HEK293 (cell line): ENCODE data around the gene GAD1.

Experiments used
- CTCF ChIA-PET: fragments of 350-600 bp; formaldehyde crosslinking; extraction: SDS; loops from one replicate; lab custom pipeline; 2021; ENCODE audit warnings: antibody characterized with exemption; lab: Yijun Ruan, JAX
- POLR2A ChIA-PET: fragments of 300-600 bp; formaldehyde crosslinking; extraction: SDS; loops from one replicate; lab custom pipeline; 2020; ENCODE audit warnings: antibody characterized with exemption, inconsistent platforms; lab: Yijun Ruan, JAX
- H3K27ac ChIP-seq: fragments of 200-500 bp; sonication (Bioruptor generic); 2 replicates; pipeline ENCODE4 v1.5.1; 2014; ENCODE audit warnings: low read depth, low read length, control low read depth, inconsistent platforms; ENCODE audit errors: extremely low read depth
- H3K36me3 ChIP-seq, 2 experiments: fragments of 200-500 bp in 1 of 2; sonication (Bioruptor generic) in 1 of 2; 1 replicate in 1 of 2; 2 replicates in 1 of 2; pipeline ENCODE4 v1.5.1; 2014 to 2017; ENCODE audit warnings: inconsistent platforms in 2 of 2, low read length in 2 of 2; ENCODE audit not compliant: control insufficient read depth in 2 of 2, insufficient read depth in 1 of 2
- H3K4me1 ChIP-seq: fragments of 200-500 bp; sonication (Bioruptor generic); 2 replicates; pipeline ENCODE4 v1.5.1; 2014; ENCODE audit warnings: mild to moderate bottlenecking, low read length, inconsistent platforms; ENCODE audit not compliant: control insufficient read depth, insufficient read depth
- H3K4me3 ChIP-seq: 2 replicates; pipeline ENCODE4 v1.5.1; 2011; ENCODE audit warnings: low read depth, mild to moderate bottlenecking, control low read depth, low read length, moderate library complexity
- H3K9me3 ChIP-seq: fragments of 200-500 bp; sonication (Bioruptor generic); 2 replicates; pipeline ENCODE4 v1.5.1; 2014; ENCODE audit warnings: low read depth, low read length, inconsistent platforms; ENCODE audit not compliant: control insufficient read depth, insufficient read depth
- HIC1 ChIP-seq: fragments of 450-650 bp; formaldehyde crosslinking; IDR thresholded peaks from 2 replicates; pipeline ENCODE4 v1.5.1; 2016; ENCODE audit warnings: missing biosample characterization, missing genetic modification characterization
- KLF7 ChIP-seq: fragments of 450-650 bp; formaldehyde crosslinking; IDR thresholded peaks from 2 replicates; pipeline ENCODE4 v1.5.1; 2016; ENCODE audit warnings: missing biosample characterization, missing genetic modification characterization, borderline replicate concordance
- PBX3 ChIP-seq: sonication (generic); formaldehyde crosslinking; IDR thresholded peaks from 2 replicates; pipeline ENCODE4 v1.8.1; 2022; ENCODE audit warnings: mild to moderate bottlenecking, moderate library complexity, missing genetic modification reagents
- PRDM2 ChIP-seq: fragments of 450-650 bp; formaldehyde crosslinking; IDR thresholded peaks from 2 replicates; pipeline ENCODE4 v1.5.1; 2016; ENCODE audit warnings: missing biosample characterization, missing genetic modification characterization, borderline replicate concordance
- SCRT2 ChIP-seq: fragments of 450-650 bp; formaldehyde crosslinking; IDR thresholded peaks from 2 replicates; pipeline ENCODE4 v1.5.1; 2016; ENCODE audit warnings: missing biosample characterization, missing genetic modification characterization
- SP2 ChIP-seq: fragments of 450-650 bp; formaldehyde crosslinking; IDR thresholded peaks from 2 replicates; pipeline ENCODE4 v1.5.1; 2016; ENCODE audit warnings: missing biosample characterization, missing genetic modification characterization
- ZEB2 ChIP-seq: fragments of 450-650 bp; formaldehyde crosslinking; IDR thresholded peaks from 2 replicates; pipeline ENCODE4 v1.5.1; 2016; ENCODE audit warnings: missing biosample characterization, missing genetic modification characterization
- ZIC2 ChIP-seq: fragments of 450-650 bp; formaldehyde crosslinking; IDR thresholded peaks from 2 replicates; pipeline ENCODE4 v1.5.1; 2016; ENCODE audit warnings: missing biosample characterization, missing genetic modification characterization
- ZNF132 ChIP-seq: fragments of 450-650 bp; formaldehyde crosslinking; IDR thresholded peaks from 2 replicates; pipeline ENCODE4 v1.5.1; 2017; ENCODE audit warnings: missing biosample characterization, missing genetic modification characterization, borderline replicate concordance
- ZNF155 ChIP-seq: fragments of 450-650 bp; formaldehyde crosslinking; IDR thresholded peaks from 2 replicates; pipeline ENCODE4 v1.5.1; 2016; ENCODE audit warnings: missing biosample characterization, missing genetic modification characterization
- ZNF174 ChIP-seq: fragments of 450-650 bp; formaldehyde crosslinking; IDR thresholded peaks from 2 replicates; pipeline ENCODE4 v1.5.0; 2017; ENCODE audit warnings: missing biosample characterization, mild to moderate bottlenecking, missing genetic modification characterization
- ZNF19 ChIP-seq: fragments of 450-650 bp; formaldehyde crosslinking; IDR thresholded peaks from 2 replicates; pipeline ENCODE4; 2016; ENCODE audit warnings: missing biosample characterization, missing genetic modification characterization, low read depth
- ZNF24 ChIP-seq: fragments of 450-650 bp; formaldehyde crosslinking; IDR thresholded peaks from 2 replicates; pipeline ENCODE4 v1.5.1; 2016; ENCODE audit warnings: missing biosample characterization, missing genetic modification characterization
- ZNF292 ChIP-seq: fragments of 450-650 bp; formaldehyde crosslinking; IDR thresholded peaks from 2 replicates; pipeline ENCODE4 v1.5.1; 2016; ENCODE audit warnings: low read depth, missing biosample characterization, missing genetic modification characterization, borderline replicate concordance
- ZNF670 ChIP-seq: fragments of 450-650 bp; formaldehyde crosslinking; IDR thresholded peaks from 2 replicates; pipeline ENCODE4 v1.5.1; 2016; ENCODE audit warnings: missing biosample characterization, missing genetic modification characterization, low read depth
- ZNF777 ChIP-seq: fragments of 450-650 bp; formaldehyde crosslinking; IDR thresholded peaks from 2 replicates; pipeline ENCODE4 v1.5.1; 2017; ENCODE audit warnings: missing biosample characterization, missing genetic modification characterization, borderline replicate concordance
- TF ChIP-seq, protein P1 (sequence below): fragments of 450-650 bp; formaldehyde crosslinking; IDR thresholded peaks from 2 replicates; pipeline ENCODE4 v1.5.1; 2016; ENCODE audit warnings: missing biosample characterization, missing genetic modification characterization
- TF ChIP-seq, protein P2 (sequence below): fragments of 450-650 bp; formaldehyde crosslinking; optimal IDR thresholded peaks from 2 replicates; pipeline ENCODE3; 2016; ENCODE audit warnings: missing biosample characterization, mild to moderate bottlenecking, missing genetic modification characterization
- TF ChIP-seq, protein P3 (sequence below): fragments of 450-650 bp; IDR thresholded peaks from 2 replicates; pipeline ENCODE4 v1.5.1; 2018; ENCODE audit warnings: missing biosample characterization, missing genetic modification characterization
- TF ChIP-seq, protein P4 (sequence below): fragments of 450-650 bp; formaldehyde crosslinking; IDR thresholded peaks from 2 replicates; pipeline ENCODE4 v1.5.1; 2016; ENCODE audit warnings: missing biosample characterization, missing genetic modification characterization

GAD1 gene

DNA sequence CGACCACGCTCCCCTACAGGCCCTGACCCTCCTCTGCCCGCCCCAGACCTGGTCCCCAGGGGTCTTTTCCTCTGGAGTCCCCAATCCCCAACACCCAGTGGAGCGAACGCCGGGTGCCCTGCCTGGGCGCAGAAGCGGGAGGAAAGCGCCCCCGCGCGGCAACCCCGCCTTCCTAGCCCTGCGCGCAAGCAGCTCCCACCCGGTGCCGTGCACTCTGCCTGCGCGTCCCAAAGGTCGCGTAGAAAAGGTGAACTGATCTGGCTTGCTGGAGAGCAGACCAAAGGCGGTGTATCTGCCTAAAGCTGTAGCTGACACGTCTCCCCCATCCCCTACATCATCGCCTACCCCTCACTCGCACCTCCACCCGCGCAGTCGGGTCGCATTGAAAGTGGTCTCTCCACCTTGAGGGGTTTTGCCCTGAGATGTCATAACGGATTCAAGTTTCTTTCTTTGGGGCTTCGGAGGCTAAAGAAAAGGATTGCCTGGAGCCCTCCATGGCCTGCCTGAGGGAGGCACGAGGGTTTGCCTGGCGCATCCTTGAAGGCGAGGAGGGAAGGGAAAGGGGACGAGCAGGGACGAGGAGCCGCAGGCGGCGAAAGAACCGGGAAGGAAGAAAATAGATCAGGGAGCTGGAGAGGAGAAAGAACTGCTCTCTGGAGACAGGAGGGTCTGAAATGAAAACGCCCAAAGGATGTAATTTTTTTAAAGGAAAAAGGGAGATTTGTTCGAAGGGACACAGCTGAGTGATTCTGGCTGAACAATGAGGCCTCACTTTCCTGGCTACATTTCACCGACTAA lies 5.8 kb downstream of the GAD1 start:
- H3K4me1 ChIP-seq = no peaks in the 10 kb centered on the region
- POLR2A ChIA-PET = no interaction called here
- CTCF ChIA-PET = interaction anchor here (1.1 kb wide), 1 partner anchor 10 kb away, joined by 4 read pairs; no protein-coding TSS in a partner anchor
- H3K4me3 ChIP-seq = no peak overlapping the region
- H3K27ac ChIP-seq = no peak overlapping the region
- peaks cover 0 to 6% of the 10 kb centered on the region in 2 experiments; a peak in 2 of 3 replicates for H3K36me3 ChIP-seq
- no peaks in the 10 kb centered on the region for H3K9me3 ChIP-seq
- TF ChIP-seq, protein P1, sequence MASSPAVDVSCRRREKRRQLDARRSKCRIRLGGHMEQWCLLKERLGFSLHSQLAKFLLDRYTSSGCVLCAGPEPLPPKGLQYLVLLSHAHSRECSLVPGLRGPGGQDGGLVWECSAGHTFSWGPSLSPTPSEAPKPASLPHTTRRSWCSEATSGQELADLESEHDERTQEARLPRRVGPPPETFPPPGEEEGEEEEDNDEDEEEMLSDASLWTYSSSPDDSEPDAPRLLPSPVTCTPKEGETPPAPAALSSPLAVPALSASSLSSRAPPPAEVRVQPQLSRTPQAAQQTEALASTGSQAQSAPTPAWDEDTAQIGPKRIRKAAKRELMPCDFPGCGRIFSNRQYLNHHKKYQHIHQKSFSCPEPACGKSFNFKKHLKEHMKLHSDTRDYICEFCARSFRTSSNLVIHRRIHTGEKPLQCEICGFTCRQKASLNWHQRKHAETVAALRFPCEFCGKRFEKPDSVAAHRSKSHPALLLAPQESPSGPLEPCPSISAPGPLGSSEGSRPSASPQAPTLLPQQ = no peak
- TF ChIP-seq PBX3 (no peak), ZNF777 (no peak), ZNF24 (no peak), HIC1 (no peak), SCRT2 (tag by site-specific recombination) (no peak), ZNF670 (tag by site-specific recombination) (no peak), PRDM2 (no peak), ZIC2 (tag by site-specific recombination) (no peak), ZNF155 (tag by site-specific recombination) (no peak), ZNF19 (no peak), SP2 (tag by site-specific recombination) (no peak), KLF7 (no peak), ZNF174 (tag by site-specific recombination) (no peak), ZEB2 (tag by site-specific recombination) (no peak), ZNF132 (no peak), ZNF292 (no peak)
- TF ChIP-seq, protein P2, sequence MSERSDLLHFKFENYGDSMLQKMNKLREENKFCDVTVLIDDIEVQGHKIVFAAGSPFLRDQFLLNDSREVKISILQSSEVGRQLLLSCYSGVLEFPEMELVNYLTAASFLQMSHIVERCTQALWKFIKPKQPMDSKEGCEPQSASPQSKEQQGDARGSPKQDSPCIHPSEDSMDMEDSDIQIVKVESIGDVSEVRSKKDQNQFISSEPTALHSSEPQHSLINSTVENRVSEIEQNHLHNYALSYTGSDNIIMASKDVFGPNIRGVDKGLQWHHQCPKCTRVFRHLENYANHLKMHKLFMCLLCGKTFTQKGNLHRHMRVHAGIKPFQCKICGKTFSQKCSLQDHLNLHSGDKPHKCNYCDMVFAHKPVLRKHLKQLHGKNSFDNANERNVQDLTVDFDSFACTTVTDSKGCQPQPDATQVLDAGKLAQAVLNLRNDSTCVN (tag by site-specific recombination) = no peak
- TF ChIP-seq, protein P3, sequence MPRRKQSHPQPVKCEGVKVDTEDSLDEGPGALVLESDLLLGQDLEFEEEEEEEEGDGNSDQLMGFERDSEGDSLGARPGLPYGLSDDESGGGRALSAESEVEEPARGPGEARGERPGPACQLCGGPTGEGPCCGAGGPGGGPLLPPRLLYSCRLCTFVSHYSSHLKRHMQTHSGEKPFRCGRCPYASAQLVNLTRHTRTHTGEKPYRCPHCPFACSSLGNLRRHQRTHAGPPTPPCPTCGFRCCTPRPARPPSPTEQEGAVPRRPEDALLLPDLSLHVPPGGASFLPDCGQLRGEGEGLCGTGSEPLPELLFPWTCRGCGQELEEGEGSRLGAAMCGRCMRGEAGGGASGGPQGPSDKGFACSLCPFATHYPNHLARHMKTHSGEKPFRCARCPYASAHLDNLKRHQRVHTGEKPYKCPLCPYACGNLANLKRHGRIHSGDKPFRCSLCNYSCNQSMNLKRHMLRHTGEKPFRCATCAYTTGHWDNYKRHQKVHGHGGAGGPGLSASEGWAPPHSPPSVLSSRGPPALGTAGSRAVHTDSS (tag by site-specific recombination) = no peak
- TF ChIP-seq, protein P4, sequence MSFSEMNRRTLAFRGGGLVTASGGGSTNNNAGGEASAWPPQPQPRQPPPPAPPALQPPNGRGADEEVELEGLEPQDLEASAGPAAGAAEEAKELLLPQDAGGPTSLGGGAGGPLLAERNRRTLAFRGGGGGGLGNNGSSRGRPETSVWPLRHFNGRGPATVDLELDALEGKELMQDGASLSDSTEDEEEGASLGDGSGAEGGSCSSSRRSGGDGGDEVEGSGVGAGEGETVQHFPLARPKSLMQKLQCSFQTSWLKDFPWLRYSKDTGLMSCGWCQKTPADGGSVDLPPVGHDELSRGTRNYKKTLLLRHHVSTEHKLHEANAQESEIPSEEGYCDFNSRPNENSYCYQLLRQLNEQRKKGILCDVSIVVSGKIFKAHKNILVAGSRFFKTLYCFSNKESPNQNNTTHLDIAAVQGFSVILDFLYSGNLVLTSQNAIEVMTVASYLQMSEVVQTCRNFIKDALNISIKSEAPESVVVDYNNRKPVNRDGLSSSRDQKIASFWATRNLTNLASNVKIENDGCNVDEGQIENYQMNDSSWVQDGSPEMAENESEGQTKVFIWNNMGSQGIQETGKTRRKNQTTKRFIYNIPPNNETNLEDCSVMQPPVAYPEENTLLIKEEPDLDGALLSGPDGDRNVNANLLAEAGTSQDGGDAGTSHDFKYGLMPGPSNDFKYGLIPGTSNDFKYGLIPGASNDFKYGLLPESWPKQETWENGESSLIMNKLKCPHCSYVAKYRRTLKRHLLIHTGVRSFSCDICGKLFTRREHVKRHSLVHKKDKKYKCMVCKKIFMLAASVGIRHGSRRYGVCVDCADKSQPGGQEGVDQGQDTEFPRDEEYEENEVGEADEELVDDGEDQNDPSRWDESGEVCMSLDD (tag by site-specific recombination) = no peak
